ENCODE measurements around the gene LRIT1.

The LRIT1 gene

DNA sequence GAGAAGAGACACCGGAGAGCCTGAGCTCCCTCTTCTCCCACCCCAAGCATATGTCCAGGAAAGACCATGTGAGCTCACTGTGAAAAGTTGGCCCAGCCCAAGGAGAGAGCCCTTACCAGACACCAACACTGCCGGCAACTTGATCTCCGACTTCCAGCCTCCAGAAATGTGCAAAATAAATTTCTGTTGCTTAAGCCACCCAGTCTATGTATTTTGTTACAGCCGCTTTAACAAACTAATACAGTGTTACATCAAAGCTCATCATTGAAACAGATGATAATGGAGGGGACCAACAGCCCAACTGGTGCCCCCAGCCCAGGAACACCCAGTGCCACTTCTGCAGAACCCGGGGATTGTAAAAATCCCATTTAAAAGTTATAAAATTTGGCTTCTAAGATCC is 22.4 kb upstream of the LRIT1 start:
- no peak overlapping the region for H3K27ac Mint-ChIP-seq
- peaks cover 28% of the 10 kb centered on the region for H3K27me3 Mint-ChIP-seq (ENCODE audit: low read depth)
- peaks cover 9% of the 10 kb centered on the region for H3K4me1 Mint-ChIP-seq
- no peak for TF ChIP-seq CTCF (IDR thresholded peaks at IDR 0.05; ENCODE audit: unreplicated experiment in 3 of 3)
- H3K9me3 Mint-ChIP-seq: no peaks in the 10 kb centered on the region
- H3K4me3 Mint-ChIP-seq: no peak overlapping the region
- no peaks in the 10 kb centered on the region for H3K36me3 Mint-ChIP-seq (ENCODE audit: low read depth)

- peaks cover 9% of the 10 kb centered on the region for H3K4me1 Mint-ChIP-seq
These were observed 21.0 kb upstream of the LRIT1 start for GRCh38 chr10:84262190-84262956.

DNA sequence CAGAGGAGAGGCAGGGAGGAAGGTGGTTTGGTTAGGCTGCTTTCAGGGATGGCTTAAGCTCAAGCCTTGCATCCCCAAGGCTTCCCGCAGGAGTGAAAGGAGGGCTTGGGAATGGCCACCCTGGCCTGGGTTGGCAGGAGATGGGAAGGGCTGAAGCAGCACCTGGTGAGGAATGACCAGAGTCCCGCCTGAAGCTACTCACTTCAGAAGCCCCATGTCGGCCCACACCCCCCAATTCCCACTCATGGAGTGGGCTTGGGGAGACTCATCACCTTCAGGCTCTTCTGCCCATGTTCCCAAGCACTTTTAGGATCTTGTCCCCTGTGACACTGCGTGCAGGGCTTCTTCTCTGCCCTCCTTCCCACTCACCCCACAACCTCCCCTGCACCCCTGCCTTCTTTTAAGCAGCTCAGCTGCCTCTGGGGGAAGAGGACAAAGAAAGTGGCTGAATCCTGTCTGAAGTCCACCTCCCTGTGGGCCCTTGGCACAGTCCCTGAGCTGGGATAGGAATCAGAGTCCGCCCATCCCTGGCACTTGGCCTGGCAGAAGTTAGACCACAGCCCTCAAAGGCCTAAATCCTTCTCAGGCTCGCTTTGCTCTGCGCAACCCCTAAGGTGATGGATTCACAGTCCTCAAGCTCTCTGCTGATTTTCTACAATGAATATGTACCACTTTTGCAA is 20.0 kb upstream of the LRIT1 start:
- Mint-ChIP-seq H3K4me1 (peaks cover 9% of the 10 kb centered on the region), H3K4me3 (no peak overlapping the region), H3K36me3 (ENCODE audit: low read depth) (no peaks in the 10 kb centered on the region), H3K27me3 (ENCODE audit: low read depth) (peaks cover 30% of the 10 kb centered on the region), H3K27ac (no peak overlapping the region), H3K9me3 (no peaks in the 10 kb centered on the region)
- TF ChIP-seq CTCF (IDR thresholded peaks at IDR 0.05; ENCODE audit: unreplicated experiment in 3 of 3): no peak

More at GRCh38 chr10:84262190-84262956, 21.0 kb upstream of the LRIT1 start:
- Mint-ChIP-seq H3K4me3 (no peak overlapping the region), H3K36me3 (ENCODE audit: low read depth) (no peaks in the 10 kb centered on the region), H3K27me3 (ENCODE audit: low read depth) (peaks cover 23% of the 10 kb centered on the region), H3K9me3 (no peaks in the 10 kb centered on the region), H3K27ac (no peak overlapping the region)
- TF ChIP-seq CTCF (IDR thresholded peaks at IDR 0.05; ENCODE audit: unreplicated experiment in 3 of 3): no peak

- Mint-ChIP-seq H3K27me3 (ENCODE audit: low read depth) (peaks cover 13% of the 10 kb centered on the region), H3K4me1 (no peaks in the 10 kb centered on the region), H3K4me3 (no peak overlapping the region), H3K27ac (no peak overlapping the region), H3K36me3 (ENCODE audit: low read depth) (no peaks in the 10 kb centered on the region), H3K9me3 (no peaks in the 10 kb centered on the region)
- no peak for TF ChIP-seq CTCF (IDR thresholded peaks at IDR 0.05; ENCODE audit: unreplicated experiment in 3 of 3)
These were observed 16.8 kb upstream of the LRIT1 start for GRCh38 chr10:84258034-84258695.

- no peaks in the 10 kb centered on the region for H3K36me3 Mint-ChIP-seq (ENCODE audit: low read depth)
These were observed 16.1 kb upstream of the LRIT1 start for GRCh38 chr10:84257343-84258020.

More at GRCh38 chr10:84257343-84258020, 16.1 kb upstream of the LRIT1 start:
- Mint-ChIP-seq H3K4me3 (no peak overlapping the region), H3K27ac (no peak overlapping the region), H3K27me3 (ENCODE audit: low read depth) (peaks cover 7% of the 10 kb centered on the region), H3K9me3 (no peaks in the 10 kb centered on the region), H3K4me1 (no peaks in the 10 kb centered on the region)
- TF ChIP-seq CTCF (IDR thresholded peaks at IDR 0.05; ENCODE audit: unreplicated experiment in 3 of 3): peak in 1 of 3 experiments; percentile 3
